ENCODE measurements around the gene CTSV.
"Not testable (repeated sequence)": the region's sequence is repeated elsewhere in the genome, so short reads cannot be mapped to it uniquely, and the experiment has no call there.

- not testable (repeated sequence) for TF ChIP-seq CTCF (conservative IDR thresholded peaks at IDR 0.05; ENCODE audit: low read depth, low read length); EZH2 (IDR thresholded peaks at IDR 0.05; ENCODE audit: borderline replicate concordance, low read depth, low read length, poor library complexity, severe bottlenecking)
Observed at GRCh38 chr9:97055891-97056290, 16.9 kb upstream of the CTSV start.

Measured in A673 (cell line).